HG03025 (cell line): ENCODE measurements around the gene CADPS.
"Not testable (repeated sequence)": the region's sequence is repeated elsewhere in the genome, so short reads cannot be mapped to it uniquely, and the experiment has no call there.

Experiments
- ATAC-seq: cut with Tn5 transposase; IDR thresholded peaks from one replicate; pipeline ENCODE4 v1.9.1; 2021; ENCODE audit warnings: mild to moderate bottlenecking, moderate library complexity; ENCODE audit not compliant: unreplicated experiment, low FRiP score

CADPS gene

GRCh38 chr3:62604751-62605351, 270.4 kb downstream of the CADPS start:
- no peak for ATAC-seq

DNA sequence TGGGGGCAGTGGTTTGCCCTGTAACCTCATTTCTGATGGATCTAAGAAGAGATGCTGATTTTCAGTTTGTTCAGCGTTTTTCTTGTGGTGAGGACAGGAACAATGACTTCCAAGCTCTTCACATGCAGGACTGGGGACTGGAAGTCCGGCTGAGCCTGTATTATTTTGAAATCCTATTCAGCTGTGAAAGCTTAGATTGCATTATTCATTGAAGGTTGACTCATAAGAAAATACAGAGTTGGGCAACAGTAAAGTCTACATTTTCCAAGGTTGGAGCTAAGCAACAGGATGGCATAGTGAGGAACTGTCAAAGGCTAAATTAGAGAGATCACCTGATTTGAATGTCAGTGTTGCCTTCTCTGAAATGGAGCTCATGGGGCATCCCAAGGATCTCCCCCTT, 270.9 kb downstream of the CADPS start:
- no peak for ATAC-seq

- no peak for ATAC-seq
These were observed 272.2 kb downstream of the CADPS start for GRCh38 chr3:62602987-62603386.

DNA sequence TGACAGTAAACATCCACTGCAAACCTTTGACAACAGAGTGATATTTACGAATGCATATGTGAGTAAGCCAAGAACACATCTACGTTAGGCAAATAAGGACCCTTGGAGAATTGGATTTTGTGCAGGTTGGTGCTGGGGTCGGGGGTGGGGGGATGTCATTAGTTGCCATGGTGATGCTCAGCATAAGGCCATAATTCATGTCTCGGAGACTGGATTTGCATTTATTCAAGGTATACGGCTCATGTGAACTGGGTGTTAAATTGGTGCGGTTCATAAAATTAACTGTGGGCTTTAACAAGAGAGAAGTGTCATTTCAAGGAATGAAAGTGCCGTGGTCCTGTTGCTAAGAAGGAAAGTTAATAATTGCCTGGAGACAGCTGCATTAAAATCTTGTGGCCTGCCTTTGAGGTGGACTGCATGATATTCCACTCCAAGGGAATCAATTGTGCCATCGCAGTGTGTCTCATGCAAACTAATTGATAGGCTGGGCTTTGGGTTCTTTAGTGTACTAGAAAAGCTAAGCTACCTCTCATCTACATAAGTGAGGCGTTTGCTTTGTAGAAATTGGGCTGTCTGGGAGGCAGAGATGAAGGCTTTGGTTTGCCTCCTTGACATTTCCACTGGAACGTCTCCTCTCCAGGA, 273.0 kb downstream of the CADPS start:
- no peak for ATAC-seq

GRCh38 chr3:62601238-62602070, 273.8 kb downstream of the CADPS start:
- no peak for ATAC-seq

- no peak for ATAC-seq
These were observed 275.2 kb downstream of the CADPS start for GRCh38 chr3:62600033-62600432.

DNA sequence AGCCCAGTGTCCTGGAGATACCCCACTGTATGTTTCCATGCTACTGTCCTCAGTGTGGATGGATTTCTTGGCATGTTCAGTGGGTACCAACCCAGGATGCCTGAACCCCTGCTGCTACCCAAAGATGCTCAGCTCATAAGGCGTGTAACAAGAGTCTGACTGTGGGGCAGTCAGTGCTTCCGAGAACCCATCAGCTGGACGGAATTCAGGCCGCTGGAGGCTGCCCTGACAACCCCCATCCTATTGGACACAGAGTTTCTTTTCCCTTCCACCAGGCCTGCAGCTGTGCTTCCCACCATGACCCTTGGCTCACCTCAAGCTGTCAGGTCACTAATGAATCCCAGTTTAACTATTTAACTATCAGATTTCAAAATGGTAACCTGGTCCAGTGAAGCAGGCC, 277.7 kb downstream of the CADPS start:
- ATAC-seq = no peak

- ATAC-seq = no peak
These were observed 282.8 kb downstream of the CADPS start for GRCh38 chr3:62592408-62592807.

- ATAC-seq = no peak
These were observed 286.1 kb downstream of the CADPS start for GRCh38 chr3:62589078-62589477.

DNA sequence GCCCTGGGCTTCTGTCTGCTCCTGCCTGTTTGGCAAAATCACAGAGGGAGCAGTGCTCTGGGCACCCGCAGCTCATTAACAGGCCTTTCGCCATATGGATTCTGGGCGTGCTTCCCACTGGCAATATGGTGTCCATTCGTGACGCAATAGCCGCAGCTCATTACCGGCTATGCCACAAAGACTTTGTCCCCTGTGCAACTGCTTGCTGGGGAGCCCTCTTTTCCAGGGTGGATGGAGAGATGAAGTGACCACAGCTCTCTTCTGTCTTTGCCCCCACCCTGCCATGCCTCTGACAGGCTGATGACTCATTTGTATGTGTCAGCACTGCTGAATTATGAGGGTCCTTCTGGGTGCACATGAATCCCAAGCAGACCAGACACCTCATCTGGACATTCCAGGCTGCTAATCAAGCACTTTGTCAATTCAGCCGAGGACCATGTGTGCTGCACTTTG, 287.6 kb downstream of the CADPS start:
- ATAC-seq = no peak

- ATAC-seq = no peak
These were observed 288.0 kb downstream of the CADPS start for GRCh38 chr3:62587169-62587568.

GRCh38 chr3:62586356-62586755, 288.9 kb downstream of the CADPS start:
- ATAC-seq = no peak

GRCh38 chr3:62585861-62586260, 289.4 kb downstream of the CADPS start:
- no peak for ATAC-seq

GRCh38 chr3:62584636-62585035, 290.6 kb downstream of the CADPS start:
- no peak for ATAC-seq

- ATAC-seq = no peak
These were observed 292.6 kb downstream of the CADPS start for GRCh38 chr3:62582495-62583172.

- not testable (repeated sequence) for ATAC-seq
These were observed 294.7 kb downstream of the CADPS start for GRCh38 chr3:62580485-62580884.

DNA sequence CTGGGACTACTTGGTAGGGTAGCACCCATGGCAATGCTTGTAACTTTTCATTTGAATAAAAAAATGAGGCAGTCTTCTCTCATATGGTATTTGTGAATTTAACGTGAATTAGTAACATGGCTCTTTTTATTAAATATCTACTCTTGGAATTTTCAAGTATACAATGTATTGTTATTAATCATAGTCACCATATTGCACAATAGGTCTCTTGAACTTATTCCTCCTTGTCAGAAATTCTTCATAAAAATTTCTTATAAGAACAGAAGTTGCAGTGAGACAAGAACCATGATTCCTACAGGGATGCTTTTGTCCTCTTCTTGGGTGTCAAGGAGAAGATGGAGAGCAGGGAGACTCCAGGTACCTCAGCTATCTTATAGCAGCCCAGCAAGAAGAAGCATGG, 298.1 kb downstream of the CADPS start:
- no peak for ATAC-seq

GRCh38 chr3:62574266-62574898, 300.8 kb downstream of the CADPS start:
- no peak for ATAC-seq

DNA sequence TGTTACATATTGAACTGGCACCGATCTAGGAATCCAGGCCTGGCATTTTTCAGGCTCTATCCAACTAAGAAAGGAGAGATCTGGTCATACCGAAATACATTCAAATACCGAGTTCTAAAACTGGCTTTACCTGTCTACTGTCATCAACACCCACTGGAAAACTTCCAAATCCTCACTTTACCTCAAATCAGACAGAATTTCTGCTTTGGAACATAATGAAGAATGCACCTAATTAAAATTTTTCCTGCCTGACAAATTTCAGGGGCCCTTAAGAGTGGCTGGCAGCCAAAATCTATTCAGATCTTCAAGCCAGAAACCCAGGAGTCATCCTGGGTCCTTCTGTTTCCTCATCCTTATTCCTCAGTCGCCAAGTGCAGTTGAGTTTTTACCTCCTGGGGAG, 303.3 kb downstream of the CADPS start:
- no peak for ATAC-seq

- no peak for ATAC-seq
These were observed 304.3 kb downstream of the CADPS start for GRCh38 chr3:62570888-62571287.

GRCh38 chr3:62569609-62570008, 305.6 kb downstream of the CADPS start:
- no peak for ATAC-seq
